GM18508 (cell line): Measurements from ENCODE around the gene LAMTOR2.

Experiments used
- ATAC-seq: cut with Tn5 transposase; IDR thresholded peaks from one replicate; pipeline ENCODE4 v1.9.1; 2021; ENCODE audit warnings: moderate number of reproducible peaks; ENCODE audit not compliant: insufficient read depth, unreplicated experiment

Gene LAMTOR2

GRCh38 chr1:156074661-156075060, 20.1 kb downstream of the LAMTOR2 start:
- no peak for ATAC-seq

- no peak for ATAC-seq
These were observed 20.6 kb downstream of the LAMTOR2 start for GRCh38 chr1:156075162-156075561.

GRCh38 chr1:156075775-156076204, 21.2 kb downstream of the LAMTOR2 start:
- ATAC-seq: no peak

- ATAC-seq: no peak
These were observed 22.2 kb downstream of the LAMTOR2 start for GRCh38 chr1:156076609-156077429.

- no peak for ATAC-seq
These were observed 22.8 kb downstream of the LAMTOR2 start for GRCh38 chr1:156077430-156077760.

GRCh38 chr1:156078728-156079127, 24.1 kb downstream of the LAMTOR2 start:
- no peak for ATAC-seq

- ATAC-seq: no peak
These were observed 25.2 kb downstream of the LAMTOR2 start for GRCh38 chr1:156079762-156080161.

- ATAC-seq: no peak
These were observed 25.8 kb downstream of the LAMTOR2 start for GRCh38 chr1:156080241-156080862.

- no peak for ATAC-seq
These were observed 26.2 kb downstream of the LAMTOR2 start for GRCh38 chr1:156080863-156081179.

- no peak for ATAC-seq
These were observed 26.8 kb downstream of the LAMTOR2 start for GRCh38 chr1:156081180-156081916.

- no peak for ATAC-seq
These were observed 27.3 kb downstream of the LAMTOR2 start for GRCh38 chr1:156081917-156082308.

GRCh38 chr1:156082309-156083091, 27.9 kb downstream of the LAMTOR2 start, which contains the start of gene MEX3A:
TSS of gene MEX3A (minus strand) at chr1:156082465. CDS start at chr1:156081998, 467 bp downstream.
- ATAC-seq: no peak

- no peak for ATAC-seq
These were observed 29.5 kb downstream of the LAMTOR2 start for GRCh38 chr1:156083800-156084790.

- ATAC-seq: no peak
These were observed 31.7 kb downstream of the LAMTOR2 start for GRCh38 chr1:156086256-156086662.

GRCh38 chr1:156089704-156090103, 35.1 kb downstream of the LAMTOR2 start:
- no peak for ATAC-seq

- no peak for ATAC-seq
These were observed 35.7 kb downstream of the LAMTOR2 start for GRCh38 chr1:156090138-156090839.

GRCh38 chr1:156090840-156091188, 36.2 kb downstream of the LAMTOR2 start:
- ATAC-seq: no peak

GRCh38 chr1:156091610-156092009, 37.0 kb downstream of the LAMTOR2 start:
- no peak for ATAC-seq
